ENCODE measurements around the gene TXNDC2. TPM values are rescaled to one million over a fixed set of nuclear protein-coding genes. Genes with fewer than 3 reads are reported as not detected.

Gene TXNDC2
- total and polyA plus RNA-seq, 2 of the 4 experiments (the other 2 are of a cell fraction) = 0.18 TPM; not detected in 1

- Histone ChIP-seq H3K9ac (ENCODE audit: low read depth, low read length) (peak overlapping the region; percentile 92), H2BK20ac (ENCODE audit: low read depth, low read length) (no peak overlapping the region), H3K14ac (replicated peaks; ENCODE audit: low read depth, low read length) (peak overlapping the region; percentile 96), H3K4ac (ENCODE audit: low read depth, low read length) (peak overlapping the region; percentile 88), H3K4me2 (ENCODE audit: low read depth, low read length) (peak overlapping the region; percentile 90), H2AK5ac (ENCODE audit: low read depth, low read length) (peak overlapping the region; percentile 77; the same call in 1 of the 2 replicates), H3K9me3 (ENCODE audit: control insufficient read depth, insufficient read depth, low read length) (no peaks in the 10 kb centered on the region), H2AFZ (replicated peaks; ENCODE audit: low read length, poor library complexity) (no peak overlapping the region), H3K27me3 (ENCODE audit: control insufficient read depth, insufficient read depth, low read length) (no peaks in the 10 kb centered on the region), H3K79me1 (ENCODE audit: low read depth in 1 of 2, low read length in 2 of 2) (peaks cover 0 to 27% of the 10 kb centered on the region in 2 experiments; a peak in 2 of 4 replicates), H3K56ac (ENCODE audit: extremely low read depth, insufficient read depth, low read length) (peak overlapping the region; percentile 95; the same call in 1 of the 2 replicates), H3K4me1 (ENCODE audit: control insufficient read depth, insufficient read depth, low read length) (peaks cover 4% of the 10 kb centered on the region; the same call in 1 of the 2 replicates), H3K23ac (ENCODE audit: low read depth, low read length) (peak overlapping the region; percentile 97), H2BK120ac (ENCODE audit: low read depth, low read length) (0 out of 2 replicates have a peak overlapping the region, but pooled peaks have one; percentile 61), H4K91ac (ENCODE audit: insufficient read depth, low read depth, low read length) (peak overlapping the region; percentile 50; the same call in 1 of the 2 replicates), H2BK5ac (ENCODE audit: low read depth, low read length, poor library complexity, severe bottlenecking) (peak overlapping the region; percentile 96), H4K20me1 (ENCODE audit: insufficient read depth, low read length) (peaks cover 60% of the 10 kb centered on the region), H3K27ac (ENCODE audit: insufficient read depth, low read length) (peak overlapping the region; percentile 95), H3K4me3 (ENCODE audit: insufficient read depth, low read depth, low read length) (peak overlapping the region; percentile 87), H3K36me3 (ENCODE audit: control insufficient read depth, insufficient read depth, low read length) (no peaks in the 10 kb centered on the region), H3K18ac (ENCODE audit: low read depth, low read length) (peak overlapping the region; percentile 6; the same call in 1 of the 2 replicates), H2AK9ac (replicated peaks; ENCODE audit: low read depth, low read length, poor library complexity) (no peak overlapping the region), H4K8ac (ENCODE audit: low read depth in 2 of 2, low read length in 2 of 2) (no peak overlapping the region), H4K5ac (ENCODE audit: low read depth, low read length) (no peak overlapping the region), H2BK15ac (ENCODE audit: low read depth, low read length) (no peak overlapping the region), H3K9me1 (ENCODE audit: insufficient read depth, low read length) (peaks cover 18% of the 10 kb centered on the region)
- dilution Hi-C loops (cut with HindIII; ENCODE audit: low sequenced_read_pairs, unreplicated experiment) (no loop called here), intact Hi-C loops (cut with micrococcal nuclease) (loop anchor here (1.0 to 10.0 kb wide), 4 partner anchors 88 to 341 kb away; partner anchors contain the start of gene RAB31), in situ Hi-C loops (cut with MboI; ENCODE audit: low sequenced_read_pairs) (no loop called here)
- TF ChIP-seq MAFK (IDR thresholded peaks at IDR 0.05; ENCODE audit: low read depth, low read length) (peak; percentile 47; the same call in 1 of the 2 replicates), RAD21 (IDR thresholded peaks at IDR 0.05; ENCODE audit: low read length) (no peak), SMC3 (IDR thresholded peaks at IDR 0.05; ENCODE audit: low read depth, low read length) (no peak), NFE2L2 (IDR thresholded peaks at IDR 0.05; ENCODE audit: low read depth, low read length) (no peak), POLR2A (IDR thresholded peaks at IDR 0.05; ENCODE audit: low read depth, low read length) (no peak; the same call in 1 of the 2 replicates), CEBPB (IDR thresholded peaks at IDR 0.05; ENCODE audit: low read depth, low read length) (peak; percentile 36; the same call in 1 of the 2 replicates), ELK1 (IDR thresholded peaks at IDR 0.05; ENCODE audit: borderline replicate concordance, low read depth, low read length) (no peak), FOS (IDR thresholded peaks at IDR 0.05; ENCODE audit: low read depth, low read length) (no peak), MXI1 (IDR thresholded peaks at IDR 0.05; ENCODE audit: borderline replicate concordance, low read depth, low read length) (no peak), USF2 (IDR thresholded peaks at IDR 0.05; ENCODE audit: low read depth, low read length) (no peak)
- ChIA-PET POLR2A (ENCODE audit: unreplicated experiment) (no interaction called here), CTCF (interaction anchor here (0.7 to 1.1 kb wide), 2 partner anchors 340 to 1273 kb away, joined by 3 to 4 read pairs; no protein-coding TSS in a partner anchor)
- BruUV-seq (replicated peaks) = no TSS peak
- WGBS, 2 experiments (ENCODE audit: extremely low coverage in 2 of 2, insufficient read length in 1 of 2) = 67% methylated on average over 1 of the region's 5 CpGs; no CpG with 5 or more reads in 1 of the 2 experiments
- ATAC-seq (ENCODE audit: low read depth) = no peak
- DNase-seq = peak; percentile 7
Observed at GRCh38 chr18:9915291-9916076, 29.7 kb downstream of the TXNDC2 start.
